ENCODE measurements around the gene CCDC120. TPM values are rescaled to one million over a fixed set of nuclear protein-coding genes. Genes with fewer than 3 reads are reported as not detected.

CCDC120 gene, protein sequence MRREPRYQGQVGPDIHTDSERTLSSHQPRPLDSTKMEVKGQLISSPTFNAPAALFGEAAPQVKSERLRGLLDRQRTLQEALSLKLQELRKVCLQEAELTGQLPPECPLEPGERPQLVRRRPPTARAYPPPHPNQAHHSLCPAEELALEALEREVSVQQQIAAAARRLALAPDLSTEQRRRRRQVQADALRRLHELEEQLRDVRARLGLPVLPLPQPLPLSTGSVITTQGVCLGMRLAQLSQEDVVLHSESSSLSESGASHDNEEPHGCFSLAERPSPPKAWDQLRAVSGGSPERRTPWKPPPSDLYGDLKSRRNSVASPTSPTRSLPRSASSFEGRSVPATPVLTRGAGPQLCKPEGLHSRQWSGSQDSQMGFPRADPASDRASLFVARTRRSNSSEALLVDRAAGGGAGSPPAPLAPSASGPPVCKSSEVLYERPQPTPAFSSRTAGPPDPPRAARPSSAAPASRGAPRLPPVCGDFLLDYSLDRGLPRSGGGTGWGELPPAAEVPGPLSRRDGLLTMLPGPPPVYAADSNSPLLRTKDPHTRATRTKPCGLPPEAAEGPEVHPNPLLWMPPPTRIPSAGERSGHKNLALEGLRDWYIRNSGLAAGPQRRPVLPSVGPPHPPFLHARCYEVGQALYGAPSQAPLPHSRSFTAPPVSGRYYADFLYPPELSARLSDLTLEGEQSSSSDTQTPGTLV
- total RNA-seq = 0.91 and 1.5 TPM in 2 replicates

GRCh38 chrX:49058794-49059193, at the start of gene CCDC120:
TSS of gene CCDC120 (plus strand) at chrX:49058999. CDS start at chrX:49062042, 3,043 bp downstream.

GRCh38 chrX:49043220-49043986, 15.4 kb upstream of the CCDC120 start, which contains the start of gene TFE3:
TSS of gene TFE3 (minus strand) at chrX:49043357. CDS start at chrX:49043226, 131 bp downstream.

DNA sequence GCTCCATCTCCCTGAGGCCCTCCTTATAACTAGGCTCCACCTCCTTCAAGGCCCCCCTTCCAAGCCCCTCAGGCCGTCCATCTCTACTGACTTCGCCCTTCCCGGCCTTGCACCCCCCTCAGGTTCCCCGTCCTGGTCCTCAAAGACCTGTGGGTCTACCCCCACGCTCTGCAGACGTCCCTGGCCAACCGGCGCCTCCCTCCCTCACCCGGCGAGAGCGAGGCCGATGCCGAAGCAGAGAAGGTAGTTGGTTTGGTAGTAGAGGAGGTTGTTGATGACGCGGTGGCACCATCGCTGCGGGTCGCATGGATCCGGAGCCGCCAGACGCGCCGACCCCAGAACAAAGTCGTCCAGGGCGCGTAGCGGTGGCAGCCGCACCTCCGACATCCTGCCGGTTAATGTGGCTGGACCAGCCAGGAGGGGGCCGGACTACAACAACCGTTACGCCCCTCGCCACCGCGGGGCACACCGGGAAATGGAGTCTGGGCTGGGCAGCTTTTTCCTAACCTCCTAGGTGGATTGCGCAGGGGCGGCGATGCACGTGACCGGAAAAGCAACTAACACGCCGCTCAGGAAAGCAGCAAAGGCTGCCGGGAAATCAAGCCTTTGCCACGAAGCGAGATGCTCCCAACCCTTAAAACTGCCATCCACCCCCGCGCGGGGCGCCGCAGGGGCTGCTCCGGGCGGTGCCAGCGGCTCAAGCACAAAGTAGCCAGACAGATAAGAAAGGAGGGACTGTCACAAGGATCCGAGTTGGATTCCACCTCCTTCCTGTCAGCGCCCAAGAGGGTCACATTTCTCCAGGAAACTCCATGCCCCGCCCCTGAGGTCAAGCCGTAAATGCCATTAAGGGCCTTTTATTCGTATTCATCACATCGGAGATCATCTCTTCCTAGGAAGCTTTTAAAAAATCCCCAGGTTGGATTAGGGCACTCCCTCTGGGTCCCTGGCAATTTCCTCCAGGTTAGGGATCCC, 15.1 kb downstream of the CCDC120 start, which contains the start of gene PRAF2:
Gene PRAF2 (minus strand): TSS at position 402 of the 975 bp plus-strand sequence. CDS start 15 bp downstream, at position 387.

DNA sequence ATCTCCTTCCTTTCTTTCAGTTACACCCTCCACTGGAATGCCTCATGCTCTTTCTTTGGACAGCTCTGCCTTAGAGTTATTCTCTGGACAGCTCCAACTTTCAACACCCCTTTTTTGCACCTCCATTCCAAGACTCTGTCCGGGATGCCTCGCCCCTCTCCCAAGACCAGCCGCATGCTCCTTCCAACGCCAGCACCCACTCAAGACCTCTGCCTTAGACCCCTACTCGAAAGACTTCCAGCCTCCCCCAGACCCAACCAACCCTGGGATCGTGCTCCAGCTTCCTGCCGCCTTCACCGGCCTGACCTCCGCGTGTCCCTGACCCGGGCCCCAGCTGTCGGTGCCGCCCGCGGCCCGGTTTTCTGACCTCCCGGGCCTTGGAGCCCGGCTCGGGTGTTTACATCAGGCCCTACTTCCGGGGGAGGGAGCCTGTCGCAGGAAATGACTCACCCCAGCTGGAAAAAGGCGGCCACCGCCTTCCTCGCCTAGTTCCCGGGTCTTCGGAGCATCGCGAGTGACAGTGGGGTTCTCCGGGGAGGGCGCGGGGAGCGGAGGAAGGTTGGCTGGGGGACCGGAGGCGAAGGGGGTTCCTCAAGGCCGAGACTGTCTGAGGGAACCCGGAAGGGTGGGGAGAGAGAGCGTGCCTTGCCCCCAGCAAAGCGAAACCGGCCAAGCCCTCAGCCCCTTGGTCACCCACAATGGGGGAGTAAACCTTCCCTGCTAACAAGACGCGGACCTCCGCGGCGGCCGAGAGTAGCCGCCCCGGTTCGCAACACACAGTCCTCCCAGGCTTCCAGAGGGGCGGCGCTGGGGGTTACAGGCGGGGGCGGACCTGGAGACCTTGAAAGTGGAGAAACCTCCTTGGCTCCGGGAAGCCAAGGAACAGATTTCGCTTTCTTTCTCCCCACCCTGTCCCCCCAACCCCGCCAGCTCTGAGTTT, 21.0 kb downstream of the CCDC120 start, which contains the start of gene WDR45:
Gene WDR45 (minus strand): TSS at position 399 of the 940 bp plus-strand sequence. CDS start 1,792 bp downstream, outside the sequence.

Small RNAs within 50 kb of the gene (small RNA-seq; reads per million reads assigned to genes)
- gene RNU4-52P = not detected

Other genes with a start within 250 kb of the CCDC120 start
- not detected in 2 replicates for gene ERAS, start 232.5 kb upstream of the CCDC120 start, total RNA-seq
- 0.13 and 0.32 TPM in 2 replicates for gene PCSK1N, start 223.4 kb upstream of the CCDC120 start, total RNA-seq
- gene TIMM17B, start 161.2 kb upstream of the CCDC120 start, total RNA-seq = 11.9 and 13.6 TPM in 2 replicates
- 28.2 and 30.1 TPM in 2 replicates for gene PQBP1, start 161.1 kb upstream of the CCDC120 start, total RNA-seq
- gene SLC35A2, start 147.4 kb upstream of the CCDC120 start, total RNA-seq = 15.5 and 17.4 TPM in 2 replicates
- gene PIM2, start 140.0 kb upstream of the CCDC120 start, total RNA-seq = 4.6 and 6.5 TPM in 2 replicates
- 27.3 and 27.7 TPM in 2 replicates for gene OTUD5, start 101.4 kb upstream of the CCDC120 start, total RNA-seq
- gene KCND1, start 87.2 kb upstream of the CCDC120 start, total RNA-seq = 0.39 and 0.43 TPM in 2 replicates
- 10.8 and 11.7 TPM in 2 replicates for gene GRIPAP1, start 56.7 kb upstream of the CCDC120 start, total RNA-seq
- 35.4 and 37.4 TPM in 2 replicates for gene TFE3, start 15.6 kb upstream of the CCDC120 start, total RNA-seq
- 11.7 and 14.0 TPM in 2 replicates for gene PRAF2, start 15.0 kb downstream of the CCDC120 start, total RNA-seq
- gene WDR45, start 20.9 kb downstream of the CCDC120 start, total RNA-seq = 49.0 and 55.9 TPM in 2 replicates
- gene GPKOW, start 64.7 kb downstream of the CCDC120 start, total RNA-seq = 14.3 and 15.7 TPM in 2 replicates
- gene MAGIX, start 103.8 kb downstream of the CCDC120 start, total RNA-seq = 2.8 and 3.1 TPM in 2 replicates
- gene PLP2, start 112.9 kb downstream of the CCDC120 start, total RNA-seq = 53.6 and 66.4 TPM in 2 replicates
- gene PRICKLE3, start 127.4 kb downstream of the CCDC120 start, total RNA-seq = 6.1 and 7.6 TPM in 2 replicates
- 0.22 and 0.39 TPM in 2 replicates for gene SYP, start 141.2 kb downstream of the CCDC120 start, total RNA-seq
- under 0.01 TPM in 1 of 2 replicates, not detected in the other for gene CACNA1F, start 174.3 kb downstream of the CCDC120 start, total RNA-seq
- 10.5 and 11.6 TPM in 2 replicates for gene CCDC22, start 176.5 kb downstream of the CCDC120 start, total RNA-seq
- gene FOXP3, start 205.7 kb downstream of the CCDC120 start, total RNA-seq = 0.13 TPM in 1 of 2 replicates, not detected in the other
- gene PPP1R3F, start 210.8 kb downstream of the CCDC120 start, total RNA-seq = 2.6 and 2.7 TPM in 2 replicates
- gene GAGE10, start 244.6 kb downstream of the CCDC120 start, total RNA-seq = not detected in 2 replicates

Data from articular chondrocyte of knee joint (primary cell).